ENCODE data around the gene SYT7.

SYT7 gene

GRCh38 chr11:61507962-61508861, 72.7 kb downstream of the SYT7 start, which contains the start of gene LRRC10B:
Gene LRRC10B (plus strand): TSS chr11:61508749. CDS start chr11:61508999, 250 bp downstream.
- Histone ChIP-seq H3K9me3 (ENCODE audit: control insufficient read depth, insufficient read depth, low read depth, low read length) (no peaks in the 10 kb centered on the region), H3K27ac (ENCODE audit: extremely low read depth, low read depth, low read length) (no peak within 1 kb of the TSS), H3K4me3 (ENCODE audit: low read depth, low read length) (peak within 1 kb of the TSS; percentile 26), H3K36me3 (ENCODE audit: control insufficient read depth in 2 of 2, insufficient read depth in 1 of 2, low read length in 2 of 2) (no peaks in the 10 kb centered on the region), H3K4me1 (ENCODE audit: control insufficient read depth, insufficient read depth, low read length) (no peaks in the 10 kb centered on the region)
- ChIA-PET POLR2A (interaction anchor here (0.7 to 0.8 kb wide), 2 partner anchors 19 to 30 kb away, joined by 3 read pairs; no protein-coding TSS in a partner anchor), CTCF (interaction anchor here (0.6 to 17.2 kb wide), 13 partner anchors 8 to 1983 kb away, joined by 3 to 325 read pairs (median 4); a partner anchor contains a TSS)
- TF ChIP-seq ZNF473 (tag by site-specific recombination; IDR thresholded peaks at IDR 0.05) (no peak), KLF10 (tag by site-specific recombination; IDR thresholded peaks at IDR 0.05) (peak; percentile 83), ZNF335 (tag by site-specific recombination; conservative IDR thresholded peaks at IDR 0.05) (peak; percentile 56), ZIC2 (tag by site-specific recombination; IDR thresholded peaks at IDR 0.05) (peak; percentile 81), ZBTB20 (tag by site-specific recombination; IDR thresholded peaks at IDR 0.05) (peak; percentile 48; the same call in 1 of the 2 replicates), KLF9 (tag by site-specific recombination; IDR thresholded peaks at IDR 0.05; ENCODE audit: low read depth) (peak; percentile 67; the same call in 1 of the 2 replicates), ZNF311 (tag by site-specific recombination; IDR thresholded peaks at IDR 0.05; ENCODE audit: borderline replicate concordance) (no peak), GLIS2 (tag by site-specific recombination; IDR thresholded peaks at IDR 0.05) (peak; percentile 69), ZNF585B (tag by site-specific recombination; IDR thresholded peaks at IDR 0.05) (no peak), ZNF423 (tag by site-specific recombination; IDR thresholded peaks at IDR 0.05) (no peak), PATZ1 (tag by site-specific recombination; IDR thresholded peaks at IDR 0.05) (peak; percentile 75), BCL11A (tag by site-specific recombination; IDR thresholded peaks at IDR 0.05; ENCODE audit: low read depth) (no peak), ZNF324 (tag by site-specific recombination; IDR thresholded peaks at IDR 0.05) (no peak), ZNF341 (tag by site-specific recombination; IDR thresholded peaks at IDR 0.05; ENCODE audit: low read depth) (peak; percentile 45), MYNN (tag by site-specific recombination; IDR thresholded peaks at IDR 0.05; ENCODE audit: borderline replicate concordance) (peak; percentile 66; the same call in 1 of the 2 replicates), KLF8 (tag by site-specific recombination; IDR thresholded peaks at IDR 0.05) (peak; percentile 49; the same call in 1 of the 2 replicates), ZNF280D (tag by site-specific recombination; IDR thresholded peaks at IDR 0.05) (no peak), GLIS1 (tag by site-specific recombination; IDR thresholded peaks at IDR 0.05) (peak; percentile 71), SP3 (tag by site-specific recombination; IDR thresholded peaks at IDR 0.05) (peak; percentile 84), SP2 (tag by site-specific recombination; IDR thresholded peaks at IDR 0.05) (peak; percentile 58), ZNF202 (tag by site-specific recombination; IDR thresholded peaks at IDR 0.05; ENCODE audit: borderline replicate concordance) (no peak), RBAK (tag by site-specific recombination; IDR thresholded peaks at IDR 0.05) (no peak), ZNF837 (tag by site-specific recombination; IDR thresholded peaks at IDR 0.05) (no peak), ZNF654 (tag by site-specific recombination; IDR thresholded peaks at IDR 0.05; ENCODE audit: low read depth) (no peak), KLF17 (tag by site-specific recombination; IDR thresholded peaks at IDR 0.05) (0 out of 2 replicates have a peak, but pooled peaks have one; percentile 10)
- TF ChIP-seq, protein P1, sequence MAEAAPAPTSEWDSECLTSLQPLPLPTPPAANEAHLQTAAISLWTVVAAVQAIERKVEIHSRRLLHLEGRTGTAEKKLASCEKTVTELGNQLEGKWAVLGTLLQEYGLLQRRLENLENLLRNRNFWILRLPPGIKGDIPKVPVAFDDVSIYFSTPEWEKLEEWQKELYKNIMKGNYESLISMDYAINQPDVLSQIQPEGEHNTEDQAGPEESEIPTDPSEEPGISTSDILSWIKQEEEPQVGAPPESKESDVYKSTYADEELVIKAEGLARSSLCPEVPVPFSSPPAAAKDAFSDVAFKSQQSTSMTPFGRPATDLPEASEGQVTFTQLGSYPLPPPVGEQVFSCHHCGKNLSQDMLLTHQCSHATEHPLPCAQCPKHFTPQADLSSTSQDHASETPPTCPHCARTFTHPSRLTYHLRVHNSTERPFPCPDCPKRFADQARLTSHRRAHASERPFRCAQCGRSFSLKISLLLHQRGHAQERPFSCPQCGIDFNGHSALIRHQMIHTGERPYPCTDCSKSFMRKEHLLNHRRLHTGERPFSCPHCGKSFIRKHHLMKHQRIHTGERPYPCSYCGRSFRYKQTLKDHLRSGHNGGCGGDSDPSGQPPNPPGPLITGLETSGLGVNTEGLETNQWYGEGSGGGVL (tag by site-specific recombination; IDR thresholded peaks at IDR 0.05), result peak; percentile 78
- TF ChIP-seq, protein P2, sequence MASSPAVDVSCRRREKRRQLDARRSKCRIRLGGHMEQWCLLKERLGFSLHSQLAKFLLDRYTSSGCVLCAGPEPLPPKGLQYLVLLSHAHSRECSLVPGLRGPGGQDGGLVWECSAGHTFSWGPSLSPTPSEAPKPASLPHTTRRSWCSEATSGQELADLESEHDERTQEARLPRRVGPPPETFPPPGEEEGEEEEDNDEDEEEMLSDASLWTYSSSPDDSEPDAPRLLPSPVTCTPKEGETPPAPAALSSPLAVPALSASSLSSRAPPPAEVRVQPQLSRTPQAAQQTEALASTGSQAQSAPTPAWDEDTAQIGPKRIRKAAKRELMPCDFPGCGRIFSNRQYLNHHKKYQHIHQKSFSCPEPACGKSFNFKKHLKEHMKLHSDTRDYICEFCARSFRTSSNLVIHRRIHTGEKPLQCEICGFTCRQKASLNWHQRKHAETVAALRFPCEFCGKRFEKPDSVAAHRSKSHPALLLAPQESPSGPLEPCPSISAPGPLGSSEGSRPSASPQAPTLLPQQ (tag by site-specific recombination; IDR thresholded peaks at IDR 0.05), result 0 out of 2 replicates have a peak, but pooled peaks have one; percentile 45
